ENCODE measurements around the gene ZNF346. TPM values are rescaled to one million over a fixed set of nuclear protein-coding genes. Genes with fewer than 3 reads are reported as not detected.

ZNF346 gene
- total RNA-seq, 1 donor from 2014 or later, result 28.1 TPM

DNA sequence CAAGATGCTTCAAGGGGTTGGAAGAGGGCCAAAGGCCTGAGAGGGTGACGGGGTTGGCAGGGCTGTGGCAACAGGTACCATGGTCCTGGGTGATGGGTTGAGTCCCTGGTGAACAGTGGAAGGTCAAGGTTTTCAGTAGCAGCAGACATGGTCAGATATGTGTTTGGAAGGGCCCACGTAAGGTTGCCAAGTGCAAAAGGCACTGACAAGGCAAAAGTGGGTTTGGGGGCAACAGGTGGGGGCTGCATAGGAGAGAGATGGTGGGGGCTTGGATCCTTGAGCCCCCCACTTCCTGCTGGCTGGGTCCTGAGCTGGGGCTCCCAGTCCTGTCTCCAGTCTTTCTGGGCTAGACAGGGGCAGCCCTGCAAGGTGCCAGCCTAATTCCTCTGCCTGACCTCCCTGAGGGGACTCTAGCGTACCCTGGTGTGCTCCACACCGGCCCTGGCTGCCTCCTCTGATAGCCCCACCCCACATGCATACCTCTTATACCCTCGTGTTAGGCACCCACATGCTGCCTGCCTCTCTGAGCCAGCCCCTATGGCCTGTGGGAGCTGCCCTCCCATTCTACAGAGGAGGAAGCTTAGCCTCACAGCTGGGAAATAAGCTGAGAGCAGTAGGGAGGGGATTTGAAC lies 90.2 kb downstream of the ZNF346 start:
- intact Hi-C loops (cut with micrococcal nuclease), result loop anchor here (1.0 to 5.0 kb wide), 6 partner anchors 35 to 1385 kb away; no protein-coding TSS in a partner anchor

GRCh38 chr5:177113566-177114424 lies 91.3 kb downstream of the ZNF346 start:
- intact Hi-C loops (cut with micrococcal nuclease), result loop anchor here (1.0 to 5.0 kb wide), 13 partner anchors 21 to 1386 kb away; no protein-coding TSS in a partner anchor

- intact Hi-C loops (cut with micrococcal nuclease), result no loop called here
These were observed 94.3 kb downstream of the ZNF346 start for GRCh38 chr5:177116631-177117373.

DNA sequence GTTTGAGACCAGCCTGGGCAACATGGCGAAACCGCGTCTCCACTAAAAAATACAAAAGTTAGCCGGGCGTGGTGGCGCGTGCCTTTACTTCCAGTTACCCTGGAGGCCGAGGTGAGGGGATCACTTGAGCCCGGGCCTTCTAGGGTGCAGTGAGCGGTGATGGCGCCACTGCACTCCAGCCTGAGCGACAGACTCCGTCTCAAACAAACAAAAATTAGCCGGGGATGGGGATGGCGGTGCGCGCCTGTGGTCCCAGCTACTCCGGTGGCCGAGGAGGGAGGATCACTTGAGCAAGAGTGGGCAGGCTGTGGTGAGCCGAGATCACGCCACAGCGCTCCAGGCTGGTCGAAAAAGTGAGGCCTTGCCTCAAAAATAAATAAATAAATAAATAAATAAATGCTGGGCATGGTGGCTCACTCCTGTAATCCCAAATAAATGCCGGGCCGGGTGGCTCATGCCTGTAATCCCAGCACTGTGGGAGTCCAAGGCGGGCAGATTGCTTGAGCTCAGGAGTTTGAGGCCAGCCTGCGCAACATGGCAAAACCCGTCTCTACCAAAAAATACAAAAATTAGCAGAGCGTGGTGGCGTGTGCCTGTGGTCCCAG lies 95.0 kb downstream of the ZNF346 start:
- intact Hi-C loops (cut with micrococcal nuclease), result no loop called here

GRCh38 chr5:177122566-177122965 lies 100.1 kb downstream of the ZNF346 start:
- intact Hi-C loops (cut with micrococcal nuclease), result no loop called here

DNA sequence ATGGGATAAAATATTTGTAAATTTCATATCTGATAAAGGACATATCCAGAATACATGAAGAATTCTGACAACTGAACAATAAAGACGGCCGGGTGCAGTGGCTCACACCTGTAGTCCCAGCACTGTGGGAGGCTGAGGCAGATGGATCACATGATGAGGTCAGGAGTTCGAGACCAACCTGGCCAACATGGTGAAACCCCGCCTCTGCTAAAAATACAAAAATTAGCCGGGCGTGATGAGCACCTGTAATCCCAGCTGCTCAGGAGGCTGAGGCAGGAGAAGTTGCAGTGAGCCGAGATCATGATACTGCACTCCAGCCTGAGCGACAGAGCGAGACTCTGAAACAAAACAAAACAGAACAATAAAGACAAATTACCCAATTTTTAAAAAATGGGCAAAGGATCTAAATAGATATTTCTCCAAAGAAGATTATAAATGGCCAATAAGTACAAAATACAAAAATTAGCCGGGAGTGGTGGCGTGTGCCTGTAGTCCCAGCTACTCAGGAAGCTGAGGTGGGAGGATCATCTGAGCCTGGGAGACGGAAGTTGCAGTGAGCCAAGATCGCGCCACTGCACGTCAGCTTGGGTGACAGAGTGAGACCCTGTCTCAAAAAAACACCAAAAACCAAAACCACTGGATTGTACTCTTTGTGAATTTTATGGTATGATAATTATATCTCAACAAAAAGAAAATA lies 101.4 kb downstream of the ZNF346 start:
- intact Hi-C loops (cut with micrococcal nuclease), result no loop called here

DNA sequence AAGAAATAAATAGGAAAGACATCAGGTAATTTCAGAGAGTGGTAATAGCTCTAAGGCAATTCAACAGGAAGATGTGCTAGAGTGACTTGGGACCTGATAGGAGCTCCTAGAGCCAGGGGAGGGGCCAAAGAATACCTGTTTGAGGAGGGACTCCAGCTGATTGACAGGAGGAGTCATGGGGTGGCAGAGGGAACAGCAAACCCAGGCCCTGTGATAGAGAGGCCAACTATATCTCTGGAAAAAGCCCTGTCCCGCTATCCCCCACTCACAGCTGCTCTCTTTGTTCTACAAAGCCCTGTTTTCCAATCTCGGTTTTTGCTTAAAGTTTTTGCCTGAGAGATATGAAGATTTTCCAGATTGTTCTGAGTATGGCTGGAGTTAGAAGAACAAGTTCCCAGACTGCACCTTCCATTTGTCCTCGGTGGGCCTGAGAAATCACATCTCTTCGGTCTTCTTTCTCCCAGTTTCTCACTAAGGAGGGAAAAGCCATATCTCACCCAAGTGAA lies 102.0 kb downstream of the ZNF346 start:
- intact Hi-C loops (cut with micrococcal nuclease), result no loop called here

DNA sequence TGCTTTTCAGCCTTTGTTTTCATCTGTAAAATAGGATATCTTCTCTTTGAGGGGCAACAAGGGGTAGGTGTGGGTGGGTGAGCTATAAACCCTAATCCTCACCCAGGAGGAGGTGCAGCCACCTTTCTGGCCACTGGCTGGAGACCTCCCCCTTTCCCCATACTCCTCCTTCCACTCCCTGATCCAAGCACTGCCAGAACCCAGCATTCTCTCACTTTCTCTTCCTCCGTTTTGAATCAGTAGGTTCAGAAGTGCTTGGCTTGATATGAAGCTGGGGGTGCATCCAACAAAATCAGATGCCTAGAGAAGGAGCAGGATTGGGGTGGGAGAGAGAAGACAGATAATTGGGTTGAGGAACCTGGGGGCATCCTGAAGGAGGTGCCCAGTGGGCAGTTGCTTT lies 104.3 kb downstream of the ZNF346 start:
- intact Hi-C loops (cut with micrococcal nuclease), result no loop called here

DNA sequence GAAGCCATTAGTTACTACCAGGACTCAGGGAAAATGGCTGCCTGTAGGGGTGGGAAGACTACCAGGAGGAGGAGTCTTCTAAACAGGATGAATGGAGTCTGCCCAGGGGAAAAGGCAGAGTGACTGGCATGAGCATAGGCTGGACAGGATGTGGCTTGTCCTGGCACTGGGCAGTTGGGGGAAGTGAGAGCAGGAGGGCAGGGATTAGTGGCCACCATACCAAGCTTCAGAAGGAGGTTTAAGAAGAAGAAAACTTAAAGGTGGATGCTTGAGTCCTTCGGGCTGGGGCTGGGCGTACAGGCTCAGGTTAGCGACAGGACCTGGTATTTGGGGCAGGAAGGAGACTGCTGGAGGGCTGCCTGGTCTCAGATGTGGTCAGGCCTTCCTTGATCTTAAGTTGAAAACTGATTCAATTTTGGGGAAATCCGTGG lies 106.1 kb downstream of the ZNF346 start:
- intact Hi-C loops (cut with micrococcal nuclease), result loop anchor here (2.0 kb wide), 1 partner anchor 180 kb away; no protein-coding TSS in a partner anchor

DNA sequence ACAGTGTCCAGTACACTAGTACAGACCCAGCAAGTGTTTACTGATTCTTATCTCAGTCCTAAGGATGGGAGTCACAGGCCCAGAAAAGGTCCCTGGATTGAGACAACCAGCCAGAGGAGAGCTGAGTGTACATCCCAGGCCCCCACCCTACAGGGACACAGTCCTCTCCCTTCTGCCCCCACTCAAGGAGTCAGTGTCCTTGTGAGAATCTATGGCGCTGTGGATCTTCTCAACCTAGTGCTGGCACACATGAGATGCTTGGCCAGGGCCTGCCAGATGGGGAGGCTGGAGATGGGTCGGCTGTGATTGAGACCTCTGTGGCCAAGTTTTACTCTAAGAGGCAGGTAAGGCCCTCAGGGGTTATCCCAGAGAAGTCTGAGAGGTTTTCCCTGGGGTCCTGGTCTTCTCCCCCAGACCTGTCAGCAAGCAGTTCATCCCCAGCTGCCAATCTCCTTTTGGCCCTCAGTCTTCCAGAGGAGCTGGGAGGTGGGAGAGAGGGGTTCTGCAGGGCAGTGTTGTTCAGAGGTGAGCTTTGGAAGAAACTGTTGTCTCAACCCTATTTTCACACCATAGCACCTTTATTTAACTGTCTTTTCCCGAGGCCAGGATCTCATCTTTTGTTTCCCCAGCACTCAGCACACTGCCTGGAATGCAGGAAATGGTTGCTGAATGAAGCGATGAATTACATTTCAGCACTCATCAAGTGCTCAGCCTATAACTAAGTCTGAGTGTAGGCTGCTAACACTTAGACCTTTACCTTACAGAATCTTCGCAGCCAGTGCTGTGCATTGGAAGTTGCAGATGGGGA lies 107.9 kb downstream of the ZNF346 start:
- intact Hi-C loops (cut with micrococcal nuclease), result loop anchor here (5.0 kb wide), 3 partner anchors 108 to 367 kb away; partner anchors contain the start of genes PDLIM7 and ZNF346

Other genes starting within 250 kb of the ZNF346 start
- not detected in 2 replicates for gene UNC5A, start 212.1 kb upstream of the ZNF346 start, total RNA-seq
- gene HK3, start 123.3 kb upstream of the ZNF346 start, total RNA-seq, result 0.32 and 1.1 TPM in 2 replicates
- gene UIMC1, start 15.9 kb upstream of the ZNF346 start, total RNA-seq, result 46.4 and 49.3 TPM in 2 replicates
- gene FGFR4, start 64.2 kb downstream of the ZNF346 start, total RNA-seq, result 1.3 and 1.6 TPM in 2 replicates
- 115 and 116 TPM in 2 replicates for gene NSD1, start 111.1 kb downstream of the ZNF346 start, total RNA-seq

Data from T-helper 1 cell treated with Interleukin-12 subunit alpha and Interleukin-12 subunit beta and Interleukin-4 antibody, amounts not matched to agents 30 ng/mL and 1 ng/mL, for 36 hours (primary cell).